Measurements from ENCODE around the gene NUMB.

The NUMB gene

GRCh38 chr14:73239393-73240241, 218.7 kb downstream of the NUMB start:
- peak; percentile 92 for DNase-seq (ENCODE audit: low read depth)
- TF ChIP-seq, protein P1, sequence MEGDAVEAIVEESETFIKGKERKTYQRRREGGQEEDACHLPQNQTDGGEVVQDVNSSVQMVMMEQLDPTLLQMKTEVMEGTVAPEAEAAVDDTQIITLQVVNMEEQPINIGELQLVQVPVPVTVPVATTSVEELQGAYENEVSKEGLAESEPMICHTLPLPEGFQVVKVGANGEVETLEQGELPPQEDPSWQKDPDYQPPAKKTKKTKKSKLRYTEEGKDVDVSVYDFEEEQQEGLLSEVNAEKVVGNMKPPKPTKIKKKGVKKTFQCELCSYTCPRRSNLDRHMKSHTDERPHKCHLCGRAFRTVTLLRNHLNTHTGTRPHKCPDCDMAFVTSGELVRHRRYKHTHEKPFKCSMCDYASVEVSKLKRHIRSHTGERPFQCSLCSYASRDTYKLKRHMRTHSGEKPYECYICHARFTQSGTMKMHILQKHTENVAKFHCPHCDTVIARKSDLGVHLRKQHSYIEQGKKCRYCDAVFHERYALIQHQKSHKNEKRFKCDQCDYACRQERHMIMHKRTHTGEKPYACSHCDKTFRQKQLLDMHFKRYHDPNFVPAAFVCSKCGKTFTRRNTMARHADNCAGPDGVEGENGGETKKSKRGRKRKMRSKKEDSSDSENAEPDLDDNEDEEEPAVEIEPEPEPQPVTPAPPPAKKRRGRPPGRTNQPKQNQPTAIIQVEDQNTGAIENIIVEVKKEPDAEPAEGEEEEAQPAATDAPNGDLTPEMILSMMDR (conservative IDR thresholded peaks at IDR 0.05; ENCODE audit: low read depth, low read length): no peak
- H3K4me3 ChIP-seq (ENCODE audit: low read depth, low read length): peak overlapping the region; percentile 83

DNA sequence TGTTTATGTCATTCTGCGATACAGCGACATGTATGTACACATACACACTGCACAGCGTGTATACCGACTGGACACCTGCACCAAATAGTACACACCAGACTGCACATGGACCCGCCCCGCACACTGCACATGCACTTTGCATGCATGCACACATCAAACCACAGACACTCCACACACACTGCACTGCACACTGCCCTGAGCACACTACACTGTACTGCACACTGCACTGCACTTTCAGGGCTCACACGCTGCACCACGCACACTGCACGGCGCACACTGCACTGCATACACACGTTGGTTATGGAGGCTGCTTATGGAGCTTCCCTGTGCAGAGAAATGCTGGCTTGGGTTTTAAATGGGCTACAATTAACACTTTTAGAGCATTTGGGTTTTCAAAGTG, 219.4 kb downstream of the NUMB start:
- TF ChIP-seq, protein P1 (conservative IDR thresholded peaks at IDR 0.05; ENCODE audit: low read depth, low read length): no peak
- DNase-seq (ENCODE audit: low read depth): no peak
- peak overlapping the region; percentile 83 for H3K4me3 ChIP-seq (ENCODE audit: low read depth, low read length)

- TF ChIP-seq, protein P1 (conservative IDR thresholded peaks at IDR 0.05; ENCODE audit: low read depth, low read length): no peak
- H3K4me3 ChIP-seq (ENCODE audit: low read depth, low read length): peak overlapping the region; percentile 83
- peak; percentile 94 for DNase-seq (ENCODE audit: low read depth)
These were observed 219.9 kb downstream of the NUMB start for GRCh38 chr14:73238424-73238852.

GRCh38 chr14:73237786-73238423, 220.4 kb downstream of the NUMB start:
- peak overlapping the region; percentile 83 for H3K4me3 ChIP-seq (ENCODE audit: low read depth, low read length)
- TF ChIP-seq, protein P1 (conservative IDR thresholded peaks at IDR 0.05; ENCODE audit: low read depth, low read length): no peak
- DNase-seq (ENCODE audit: low read depth): no peak

DNA sequence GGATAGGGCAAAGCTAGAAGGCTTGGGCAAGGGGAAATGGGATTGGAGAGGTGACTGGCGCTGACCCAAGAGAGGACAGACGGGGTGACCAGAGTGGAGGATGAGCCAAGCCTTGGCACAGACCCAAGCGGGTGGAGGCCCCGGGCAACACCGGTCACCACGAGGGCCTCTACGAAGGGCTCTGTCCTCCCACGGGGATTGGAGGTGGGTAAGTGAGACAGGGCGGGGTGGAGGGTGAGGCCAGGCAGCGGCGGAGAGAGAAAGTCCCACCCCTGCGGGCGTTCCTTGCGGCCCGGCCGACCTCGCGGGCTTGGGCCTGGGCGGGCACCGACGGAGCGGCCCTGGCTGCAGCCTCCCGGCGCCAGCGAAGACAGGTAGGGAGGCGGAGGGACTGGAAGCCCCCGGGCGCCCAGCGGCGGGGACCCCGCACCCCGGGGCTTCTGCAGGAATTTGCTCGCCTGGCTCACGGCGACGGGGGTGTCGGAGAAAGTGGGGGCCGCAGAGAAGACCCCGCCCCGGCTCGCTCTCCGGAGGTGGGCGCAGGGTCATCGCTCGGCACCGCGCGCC, 221.0 kb downstream of the NUMB start, which contains the start of gene PAPLN:
Gene PAPLN (plus strand): TSS at position 288 of the 567 bp plus-strand sequence. CDS start 2,273 bp downstream, outside the sequence.
- peak; percentile 48 for DNase-seq (ENCODE audit: low read depth)
- H3K4me3 ChIP-seq (ENCODE audit: low read depth, low read length): peak within 1 kb of the TSS; percentile 83
- TF ChIP-seq, protein P1 (conservative IDR thresholded peaks at IDR 0.05; ENCODE audit: low read depth, low read length): no peak

DNA sequence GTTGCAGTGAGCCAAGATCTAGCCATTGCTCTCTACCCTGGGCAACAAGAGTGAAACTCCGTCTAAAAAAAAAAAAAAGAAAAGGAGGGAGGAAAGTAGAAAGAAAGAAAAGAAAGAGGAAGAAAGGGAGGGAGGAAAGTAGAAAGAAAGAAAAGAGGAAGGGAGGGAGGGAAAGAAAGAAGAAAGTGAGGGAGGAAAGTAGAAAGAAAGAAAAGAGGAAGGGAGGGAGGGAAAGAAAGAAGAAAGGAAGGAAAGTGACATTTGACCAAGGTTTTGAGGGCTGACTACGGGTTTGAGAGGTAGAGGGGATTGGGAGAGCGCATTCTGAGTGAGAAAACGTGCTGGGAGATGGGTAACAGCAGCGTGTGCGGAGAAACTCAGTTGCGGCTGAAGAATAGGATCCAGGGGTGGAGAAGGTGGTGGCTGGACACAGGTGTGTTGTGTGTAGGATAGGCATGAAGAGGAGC, 221.6 kb downstream of the NUMB start:
- DNase-seq (ENCODE audit: low read depth): no peak
- TF ChIP-seq, protein P1 (conservative IDR thresholded peaks at IDR 0.05; ENCODE audit: low read depth, low read length): no peak
- H3K4me3 ChIP-seq (ENCODE audit: low read depth, low read length): peak overlapping the region; percentile 83
